ENCODE data around the gene PNMA8A.
"Not testable (repeated sequence)": the region's sequence is repeated elsewhere in the genome, so short reads cannot be mapped to it uniquely, and the experiment has no call there.

PNMA8A gene, protein sequence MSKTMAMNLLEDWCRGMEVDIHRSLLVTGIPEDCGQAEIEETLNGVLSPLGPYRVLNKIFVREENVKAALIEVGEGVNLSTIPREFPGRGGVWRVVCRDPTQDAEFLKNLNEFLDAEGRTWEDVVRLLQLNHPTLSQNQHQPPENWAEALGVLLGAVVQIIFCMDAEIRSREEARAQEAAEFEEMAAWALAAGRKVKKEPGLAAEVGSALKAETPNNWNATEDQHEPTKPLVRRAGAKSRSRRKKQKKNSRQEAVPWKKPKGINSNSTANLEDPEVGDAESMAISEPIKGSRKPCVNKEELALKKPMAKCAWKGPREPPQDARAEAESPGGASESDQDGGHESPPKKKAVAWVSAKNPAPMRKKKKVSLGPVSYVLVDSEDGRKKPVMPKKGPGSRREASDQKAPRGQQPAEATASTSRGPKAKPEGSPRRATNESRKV

DNA sequence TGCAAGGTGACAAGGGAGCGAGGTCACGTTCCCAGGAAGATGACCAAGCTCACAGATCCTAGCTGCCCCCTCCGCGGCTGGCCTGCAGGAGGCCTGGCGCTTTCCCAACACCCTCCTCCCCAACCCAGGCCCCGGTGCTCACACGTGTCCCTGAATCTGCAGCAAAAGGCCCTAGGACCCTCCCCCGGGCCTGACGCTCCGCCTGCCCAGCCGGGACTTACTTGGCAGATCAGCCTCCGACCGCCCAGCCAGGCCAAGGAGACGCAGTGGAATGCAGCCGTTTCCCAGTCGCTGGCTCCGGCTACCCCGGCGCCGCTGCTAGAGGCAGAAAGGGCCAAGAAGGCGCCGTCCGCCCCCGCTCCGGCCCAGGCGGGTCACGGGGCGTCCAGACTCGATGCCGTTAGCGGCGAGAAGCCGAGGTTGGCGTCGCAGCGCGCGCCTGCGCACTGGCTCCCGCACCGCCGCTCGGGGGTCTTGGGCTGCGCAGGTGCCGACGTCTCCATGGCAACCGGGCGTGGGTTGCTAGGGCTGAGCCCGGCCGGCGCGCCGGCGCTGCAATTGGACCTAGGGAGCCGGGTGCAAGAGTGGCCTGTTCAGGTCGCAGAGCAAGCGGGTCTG is at the start of gene PNMA8A:
Gene PNMA8A, minus strand, starts transcription at position 448 of the 618 bp plus-strand sequence. CDS start 528 bp downstream, outside the sequence.
- DNase-seq: no peak

DNA sequence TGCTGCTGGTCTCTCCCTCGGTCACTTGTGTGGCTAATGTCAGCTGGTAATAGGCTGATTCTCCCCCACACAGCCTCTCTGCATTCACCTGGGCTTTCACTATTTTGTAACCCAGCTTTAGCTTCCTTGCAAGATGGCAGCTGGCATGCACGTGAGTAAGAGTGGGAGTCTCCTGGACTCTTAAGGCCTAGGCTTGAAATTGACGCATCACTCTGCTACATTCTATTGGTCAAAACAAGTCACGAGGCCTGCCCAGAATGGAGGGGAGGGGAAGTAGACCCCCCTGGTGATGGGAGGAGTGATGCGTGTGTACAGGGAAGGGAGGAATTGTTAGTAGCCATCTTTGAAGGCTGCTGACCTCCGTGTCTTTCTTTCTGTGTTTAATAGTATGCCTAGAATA is 49.3 kb upstream of the PNMA8A start:
- DNase-seq: no peak

DNA sequence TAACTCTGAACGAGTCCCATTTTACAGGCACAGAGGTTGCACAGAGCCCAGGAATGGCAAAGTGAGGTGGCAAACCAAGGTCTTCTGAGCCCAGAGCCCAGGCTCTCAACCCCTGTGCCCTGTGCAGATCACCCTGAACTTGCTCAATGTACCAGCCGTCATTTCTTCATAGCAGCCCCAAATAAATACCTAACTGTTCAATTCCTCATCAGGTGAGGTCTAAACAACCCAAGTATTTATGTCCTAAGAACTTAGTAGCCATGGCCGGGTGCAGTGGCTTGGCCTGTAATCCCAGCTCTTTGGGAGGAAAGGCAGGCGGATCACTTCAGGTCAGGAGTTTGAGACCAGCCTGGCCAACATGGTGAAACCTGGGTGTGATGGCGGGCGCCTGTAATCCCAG is 46.1 kb upstream of the PNMA8A start:
- no peak for DNase-seq

DNA sequence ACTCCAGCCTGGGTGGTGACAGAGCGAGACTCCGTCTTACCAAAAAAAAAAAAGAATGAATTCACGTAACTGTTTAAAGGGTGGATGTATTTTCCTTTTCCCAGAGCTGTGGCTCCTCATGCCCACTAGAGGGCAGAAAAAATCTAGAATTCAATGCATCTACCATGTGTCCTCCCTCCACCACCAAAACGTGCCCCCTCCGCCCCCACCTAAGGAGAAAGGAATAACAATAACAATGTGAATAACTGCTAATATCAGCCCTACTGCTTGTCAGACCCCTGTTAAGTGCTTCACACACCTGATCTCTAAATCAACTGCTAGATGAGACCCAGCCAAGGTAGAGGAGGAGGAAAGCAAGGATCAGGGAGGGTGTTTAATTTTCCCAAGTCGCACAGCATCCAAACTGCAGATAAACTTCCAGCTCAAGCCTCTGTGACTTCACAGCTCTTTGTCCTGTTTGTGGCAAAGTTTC is 44.6 kb upstream of the PNMA8A start:
- peak; percentile 36 for DNase-seq

DNA sequence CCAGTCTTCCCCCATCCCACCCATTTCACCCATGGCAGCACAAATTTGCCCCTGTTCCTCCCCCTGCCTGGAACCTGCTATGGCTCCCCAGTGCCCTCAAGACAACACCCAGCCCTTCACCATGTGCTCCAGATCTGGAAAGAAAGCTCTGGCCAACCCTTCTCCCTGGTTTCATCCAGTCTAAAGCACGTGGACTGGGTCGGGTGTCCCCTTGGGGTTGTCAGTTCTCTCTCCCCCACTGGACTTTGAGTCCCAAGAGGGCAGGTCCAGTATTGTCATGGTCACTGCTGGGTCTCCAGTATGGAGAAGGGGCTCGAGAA is 43.9 kb upstream of the PNMA8A start:
- DNase-seq: no peak

DNA sequence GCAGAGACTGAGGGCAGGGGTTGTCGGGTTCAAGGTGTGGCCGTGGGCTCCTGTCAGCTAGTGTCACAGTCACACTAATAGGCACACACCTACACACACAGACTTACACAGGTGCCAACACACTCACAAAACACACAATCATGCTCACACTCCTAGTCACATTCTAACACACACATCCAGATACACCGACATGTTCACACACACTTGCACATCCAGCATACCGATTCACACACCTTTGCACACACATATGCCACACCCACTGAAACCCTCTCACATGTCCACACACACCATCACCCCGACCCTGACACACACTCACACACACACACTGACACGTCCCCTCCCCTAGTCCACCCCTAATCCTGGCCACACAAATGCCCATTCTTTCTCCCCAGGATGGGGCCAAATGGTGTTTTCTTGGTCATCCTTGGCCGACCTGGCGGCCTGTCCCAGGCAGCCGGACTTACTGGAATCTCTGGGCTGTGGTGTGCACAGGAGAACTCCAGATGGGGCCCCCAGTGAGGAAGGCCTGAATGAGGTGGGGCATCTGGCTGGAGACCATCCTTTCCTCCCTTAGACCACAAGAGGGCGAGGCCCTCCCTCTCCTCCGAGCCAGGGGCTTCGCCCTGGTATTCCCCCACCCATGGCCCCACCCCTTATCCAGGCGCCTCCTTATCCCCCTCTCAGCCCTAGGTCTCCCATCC is 43.4 kb upstream of the PNMA8A start:
- DNase-seq: no peak

DNA sequence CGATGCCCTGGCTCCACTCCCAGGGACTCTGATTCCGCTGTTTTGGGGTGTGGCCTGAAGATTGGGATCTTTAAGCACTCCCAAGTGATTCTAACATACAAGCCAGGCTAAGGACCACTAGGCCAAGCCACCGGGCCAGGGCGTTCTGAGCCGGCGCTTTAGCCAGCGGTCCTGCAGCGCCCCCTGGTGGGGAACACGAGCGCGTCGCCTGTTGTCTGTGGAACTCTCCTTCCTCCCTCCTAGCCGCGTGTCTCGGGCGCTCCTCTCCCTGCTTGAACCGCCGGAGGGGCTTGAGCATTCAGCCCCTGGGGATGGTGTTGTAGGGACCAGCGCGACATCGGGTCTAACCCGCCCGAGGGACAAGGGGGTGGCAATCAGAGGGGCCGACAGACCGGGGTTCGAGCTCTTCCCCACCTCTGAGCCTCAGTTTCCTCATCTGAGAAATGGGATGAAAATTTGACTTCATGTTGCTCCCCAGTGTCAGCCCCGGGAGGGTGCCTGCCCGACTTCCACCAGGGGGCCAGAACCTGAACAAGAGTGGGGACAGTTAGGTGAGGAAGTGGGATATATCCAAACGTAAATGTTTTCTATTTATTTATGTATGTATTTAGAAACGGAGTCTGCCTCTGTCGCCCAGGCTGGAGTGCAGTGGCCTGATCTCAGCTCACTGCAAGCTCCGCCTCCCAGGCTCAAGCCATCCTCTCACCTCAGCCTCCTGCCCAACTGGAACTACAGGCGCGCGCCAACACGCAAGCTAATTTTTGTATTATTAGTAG is 42.3 kb upstream of the PNMA8A start:
- DNase-seq: peak; percentile 45

DNA sequence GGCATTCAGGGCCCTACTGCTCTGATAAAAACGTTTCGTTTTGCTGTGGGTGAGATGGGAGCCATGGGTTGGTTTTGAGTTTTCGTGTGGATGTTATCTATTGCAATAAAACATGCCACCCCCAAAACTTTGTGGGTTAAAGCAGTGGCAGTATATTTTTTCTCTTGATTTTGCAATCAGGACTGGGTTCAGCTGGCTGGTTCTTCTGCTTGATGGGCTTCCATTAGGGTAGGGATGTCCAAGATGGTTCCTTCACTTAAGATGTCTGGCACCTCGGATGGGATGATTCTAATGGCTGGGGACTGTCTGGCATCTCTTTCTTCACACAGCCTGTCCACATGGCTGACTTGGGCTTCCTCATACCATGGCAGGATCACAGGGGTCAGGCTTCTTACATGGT is 39.9 kb upstream of the PNMA8A start:
- no peak for DNase-seq

DNA sequence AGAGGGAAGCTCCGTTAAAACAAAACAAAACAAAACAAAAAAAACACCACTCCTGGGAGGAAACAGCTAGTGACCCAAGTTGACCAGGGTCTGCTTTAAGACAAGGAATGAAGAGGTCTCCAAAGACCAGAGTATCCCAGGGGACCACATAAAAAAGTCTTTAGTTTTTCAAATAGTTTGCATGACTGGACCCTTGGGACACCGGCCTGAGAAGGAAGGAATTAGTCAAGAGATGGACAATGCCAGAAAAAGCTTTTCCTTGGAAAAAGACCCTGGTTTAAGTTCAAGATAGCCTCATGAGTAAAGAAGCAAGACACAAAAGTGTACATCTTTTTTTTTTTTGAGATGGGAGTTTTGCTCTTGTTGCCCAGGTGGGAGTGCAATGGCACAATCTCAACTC is 36.8 kb upstream of the PNMA8A start:
- DNase-seq: no peak

DNA sequence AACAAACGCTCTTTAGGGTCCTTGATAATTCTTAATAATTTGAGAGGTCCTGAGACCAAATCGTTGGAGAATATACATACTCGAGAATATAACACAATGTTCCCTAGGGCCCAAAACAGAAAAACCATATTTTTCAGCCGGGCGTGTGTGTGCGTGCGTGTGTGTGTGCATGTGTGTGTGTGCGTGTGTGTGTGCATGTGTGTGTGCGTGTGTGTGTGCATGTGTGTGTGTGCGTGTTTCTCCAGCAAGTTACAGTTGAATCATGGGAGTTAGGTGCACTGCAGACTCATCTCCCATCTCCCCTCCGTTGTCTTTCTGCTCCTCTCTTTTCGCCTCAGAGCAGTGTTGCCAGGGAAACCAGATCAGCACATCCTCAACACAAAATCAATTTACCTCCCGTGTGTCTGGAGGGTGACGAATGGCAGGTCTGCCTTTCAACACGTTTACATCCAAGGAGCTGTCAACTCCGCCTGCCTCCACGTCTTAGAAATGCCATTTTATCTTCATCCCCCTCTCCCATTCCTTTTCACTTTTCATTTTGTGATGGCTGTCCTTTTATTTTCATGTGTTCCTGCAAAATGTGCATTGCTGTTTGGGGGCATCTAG is 32.6 kb upstream of the PNMA8A start:
- no peak for DNase-seq

DNA sequence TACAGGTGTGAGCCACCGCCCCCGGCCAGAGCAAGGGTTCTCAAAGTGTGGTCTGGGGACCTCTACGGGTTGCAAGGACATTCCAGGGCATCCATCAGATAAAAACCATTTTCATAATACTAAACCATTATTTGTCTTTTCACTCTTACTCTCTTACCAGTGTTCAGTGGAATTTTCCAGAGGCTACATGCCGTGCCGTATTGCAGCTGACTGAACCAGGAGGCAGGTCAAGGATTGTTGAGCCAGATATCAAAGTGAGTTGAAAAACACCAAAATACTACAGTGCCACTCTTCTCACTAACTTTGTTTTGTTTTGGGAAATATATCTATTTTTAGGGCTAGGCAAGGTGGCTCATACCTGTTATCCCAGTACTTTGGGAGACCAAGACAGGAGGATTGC is 31.5 kb upstream of the PNMA8A start:
- no peak for DNase-seq

DNA sequence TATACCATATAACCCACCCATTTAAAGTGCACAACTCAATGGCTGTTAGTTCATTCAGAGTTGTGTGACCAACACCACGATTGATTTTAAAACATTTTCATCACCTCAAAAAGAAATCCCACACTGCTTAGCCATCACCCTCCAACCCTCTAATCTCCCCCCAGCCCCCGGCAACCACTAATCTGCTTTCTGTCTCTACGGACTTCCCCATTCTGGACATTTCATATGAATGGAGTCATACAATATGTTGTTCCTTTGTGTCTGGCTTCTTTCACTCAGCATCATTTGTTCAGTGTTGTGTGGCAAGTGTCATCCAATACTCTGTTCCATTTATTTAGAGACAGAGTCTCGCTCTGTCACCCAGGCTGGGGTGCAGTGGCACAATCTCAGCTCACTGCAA is 28.3 kb upstream of the PNMA8A start:
- DNase-seq: no peak

DNA sequence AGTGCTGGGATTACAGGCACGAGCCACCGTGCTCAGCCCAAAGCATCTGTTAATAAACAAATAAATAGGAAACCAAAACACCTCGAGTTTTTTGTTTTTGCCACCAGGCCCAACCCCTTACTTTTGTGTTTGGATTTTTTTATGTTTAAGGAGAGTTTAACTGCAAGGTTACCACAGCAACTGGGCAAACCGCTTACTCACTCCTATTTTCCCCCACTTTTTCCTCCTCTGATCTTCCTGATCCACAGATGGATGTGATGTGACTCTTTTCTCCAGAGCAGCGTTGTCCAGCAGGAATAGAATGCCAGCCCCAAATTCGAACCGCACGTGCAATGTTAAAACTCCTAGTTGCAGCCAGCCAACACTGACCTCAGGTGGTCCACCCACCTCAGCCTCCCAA is 26.4 kb upstream of the PNMA8A start:
- no peak for DNase-seq

DNA sequence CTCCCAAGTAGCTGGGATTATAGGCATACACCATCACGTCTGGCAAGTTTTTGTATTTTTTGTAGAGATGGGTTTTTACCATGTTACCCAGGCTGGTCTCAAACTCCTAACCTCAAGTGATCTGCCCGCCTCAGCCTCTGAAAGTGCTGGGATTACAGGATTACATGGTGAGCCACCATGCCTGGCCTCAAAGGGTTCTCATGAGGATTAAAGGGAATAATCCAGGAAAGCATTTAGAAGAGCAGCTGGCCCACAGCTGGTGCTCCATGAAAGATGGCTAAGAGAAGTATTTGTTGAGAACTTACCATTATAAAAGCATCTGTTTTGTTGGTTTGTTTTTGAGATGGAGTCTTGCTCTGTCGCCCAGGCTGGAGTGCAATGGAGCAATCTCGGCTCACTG is 25.5 kb upstream of the PNMA8A start:
- not testable (repeated sequence) for DNase-seq

DNA sequence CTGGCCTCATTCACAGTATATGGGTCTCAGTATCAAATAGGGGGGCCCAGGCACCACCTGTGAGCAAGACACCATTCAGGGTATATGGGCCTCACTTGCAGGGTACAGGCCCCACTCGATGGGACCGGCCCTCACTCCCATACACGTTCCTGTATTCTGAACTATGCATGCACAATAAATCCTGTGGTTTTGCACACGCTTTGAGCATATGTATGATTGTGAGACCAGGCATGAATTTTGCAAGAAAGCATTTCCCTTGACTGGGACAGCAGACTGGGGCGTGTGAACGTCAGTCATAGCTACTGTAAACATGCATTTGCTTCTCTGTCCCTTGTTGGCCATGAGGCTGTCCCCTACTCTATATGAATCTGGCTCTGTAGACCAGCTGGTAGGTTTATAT is 24.9 kb upstream of the PNMA8A start:
- DNase-seq: no peak

DNA sequence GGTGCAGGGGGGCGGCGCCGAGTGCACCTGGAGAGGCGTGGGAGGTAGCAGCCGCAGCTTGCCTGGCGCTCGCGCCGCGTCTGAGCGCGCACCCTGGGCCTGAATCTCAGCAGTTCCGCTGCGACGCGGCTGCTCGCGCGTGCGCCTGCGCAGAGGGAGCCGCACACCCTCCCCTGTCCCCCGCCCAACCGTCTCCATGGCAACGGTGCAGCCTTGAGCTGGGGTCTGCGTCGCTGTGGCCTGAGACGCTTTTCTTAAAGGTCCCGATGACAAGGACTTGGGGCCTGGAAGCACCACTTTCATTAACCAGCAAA is 24.4 kb upstream of the PNMA8A start, which contains the start of gene PNMA8B:
Gene PNMA8B, minus strand, starts transcription at position 82 of the 314 bp plus-strand sequence. CDS start 402 bp downstream, outside the sequence.
- no peak for DNase-seq

DNA sequence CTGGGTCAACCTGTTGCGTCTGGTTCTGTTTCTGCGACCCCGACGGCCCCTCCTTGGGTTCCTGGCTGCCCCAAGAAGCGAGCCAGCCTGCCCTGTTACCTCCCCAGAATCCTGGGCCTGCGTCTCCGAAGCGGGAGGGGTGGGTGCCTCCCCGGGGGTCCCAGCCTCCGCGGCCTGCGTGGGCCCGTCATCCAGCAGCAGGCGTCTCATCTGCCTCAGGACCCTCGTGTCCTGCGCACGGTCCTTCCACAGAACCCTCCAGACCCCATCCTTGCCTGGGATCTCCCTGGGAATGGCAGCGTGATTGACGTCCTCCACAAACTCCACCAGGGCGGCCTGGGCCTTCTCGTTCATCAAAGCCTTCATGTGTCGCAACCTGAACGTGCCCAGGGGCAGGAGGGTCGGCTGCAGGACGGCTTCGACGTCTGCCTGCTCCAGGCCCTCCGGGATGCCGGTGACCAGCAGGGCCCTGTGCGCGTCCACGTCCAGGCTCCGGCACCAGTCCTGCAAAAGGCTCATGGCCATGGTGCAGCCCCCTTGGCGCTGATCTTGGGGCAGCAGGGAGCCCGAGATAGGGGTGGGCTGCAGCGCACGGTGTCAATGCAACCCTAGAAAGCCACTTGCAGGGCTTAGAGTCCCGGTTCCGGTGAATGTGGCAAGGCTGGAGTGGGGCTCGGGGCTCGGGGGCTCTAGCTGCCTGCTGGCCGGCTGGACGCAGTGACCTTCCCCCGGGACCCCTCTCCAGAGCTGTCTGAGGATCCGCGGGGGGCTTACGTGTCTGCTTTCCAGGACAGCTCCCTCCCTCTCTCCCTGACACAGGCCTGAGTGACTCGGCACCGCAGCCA is 23.8 kb upstream of the PNMA8A start:
- DNase-seq: no peak

DNA sequence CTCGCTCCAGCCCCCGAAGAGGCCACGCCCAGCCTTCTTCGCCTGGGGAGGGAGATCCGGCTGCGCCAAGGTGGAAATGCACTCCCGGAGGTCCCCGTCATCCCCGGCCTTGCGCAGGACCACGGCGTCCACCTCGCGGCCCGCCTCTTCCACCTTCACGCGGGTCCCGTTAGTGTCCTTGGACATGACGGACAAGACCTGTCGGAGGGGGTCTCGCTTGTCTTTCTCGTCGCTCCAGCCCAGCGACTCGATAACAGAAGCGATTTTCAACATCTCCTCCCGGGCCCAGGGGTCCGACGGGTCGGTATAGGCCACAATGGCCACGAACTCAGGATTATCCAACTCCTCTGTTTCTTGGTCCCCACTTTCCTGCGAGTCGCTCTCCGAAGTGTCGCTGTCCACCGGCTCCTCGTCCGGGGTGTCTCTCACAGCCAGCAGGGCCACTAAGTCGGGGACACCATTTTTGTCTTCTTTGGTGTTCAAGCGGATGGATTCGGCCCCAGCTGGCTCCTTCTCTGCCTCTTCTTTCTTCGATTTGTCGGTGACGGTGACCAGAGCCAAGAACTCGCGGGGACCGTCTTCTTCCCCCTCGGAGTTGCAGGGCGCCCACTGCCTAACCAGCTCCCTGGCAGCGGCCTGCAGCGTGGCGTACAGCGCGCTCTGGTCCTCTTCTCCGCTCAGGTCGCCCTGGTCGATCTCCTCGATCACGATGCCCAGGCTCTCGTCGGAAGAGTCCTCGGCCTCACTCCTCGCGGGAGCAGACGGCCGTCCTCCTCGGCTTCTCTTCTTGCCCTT is 23.0 kb upstream of the PNMA8A start:
- no peak for DNase-seq

DNA sequence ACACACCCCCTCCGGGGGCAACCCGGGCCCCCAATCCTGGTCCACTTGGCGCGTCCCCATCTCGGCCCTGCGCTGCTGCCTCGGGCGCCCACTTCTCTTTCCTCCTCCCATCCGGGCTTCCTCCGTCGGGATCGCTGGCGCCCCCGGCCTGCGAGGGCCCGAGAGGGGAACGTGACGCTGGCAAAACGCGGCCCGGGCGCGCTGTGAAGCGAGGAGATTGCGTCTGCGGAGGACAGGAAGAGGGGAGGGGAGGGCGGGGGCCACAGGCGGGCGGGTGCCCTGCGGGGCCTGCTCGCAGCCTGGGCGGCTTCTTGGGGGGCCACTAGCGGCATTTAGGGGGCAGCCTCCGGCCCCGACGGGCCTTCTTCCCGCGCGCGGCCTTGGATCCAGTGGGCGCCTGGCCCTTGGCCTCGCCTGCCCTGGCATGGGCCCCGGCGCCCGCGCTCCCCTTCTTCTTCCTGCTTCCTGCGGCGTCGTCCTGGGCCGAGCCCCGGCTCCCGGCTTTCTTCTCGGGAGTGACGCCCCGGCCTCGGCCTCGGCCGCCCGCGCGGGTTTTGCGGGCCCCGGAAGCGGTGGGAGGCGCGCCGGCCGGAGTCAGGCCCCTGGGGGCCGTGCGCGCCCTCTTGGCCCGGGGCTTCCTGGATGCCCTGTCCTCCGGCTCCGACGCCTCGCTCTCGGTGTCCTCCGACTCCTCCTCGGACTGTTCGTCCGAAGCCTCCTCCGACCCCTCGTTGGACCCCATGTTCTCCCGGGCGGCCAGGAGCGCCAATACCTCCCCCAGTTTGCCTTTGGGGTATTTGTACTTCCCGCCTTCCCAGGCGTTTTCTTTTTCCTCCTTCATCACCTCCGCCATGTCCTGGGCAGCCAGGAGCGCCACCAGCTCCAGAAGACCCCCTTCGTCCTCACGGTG is 22.1 kb upstream of the PNMA8A start:
- DNase-seq: no peak

DNA sequence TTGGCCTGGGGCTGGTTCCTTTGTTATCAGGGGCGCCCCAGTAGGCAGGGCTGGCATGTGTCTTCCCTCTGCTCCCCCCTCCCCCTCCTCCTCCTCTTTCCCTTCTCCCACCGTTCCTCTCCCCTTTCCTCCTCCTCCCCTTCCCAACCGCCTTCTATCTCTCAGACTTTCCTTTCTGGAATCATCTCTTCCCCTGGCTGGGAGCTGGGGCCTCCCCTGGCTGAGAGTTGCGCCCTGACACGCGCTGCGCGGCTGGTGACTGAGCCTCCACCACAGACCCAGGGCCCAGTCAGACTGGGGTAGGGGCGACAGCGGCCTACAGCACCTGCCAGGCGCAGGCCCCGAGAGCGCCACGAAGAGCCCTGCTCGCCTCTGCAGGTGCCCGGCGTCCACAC is 21.5 kb upstream of the PNMA8A start:
- DNase-seq: no peak
